Transverse colon (tissue), 4 donors: ENCODE measurements around the gene IGIP.

Source experiments
- POLR2A ChIP-seq: fragments of 450-650 bp; IDR thresholded peaks from one replicate; pipeline ENCODE4 v1.6.1; 2016; ENCODE audit warnings: antibody characterized with exemption, mild to moderate bottlenecking, moderate library complexity
- POLR2AphosphoS5 ChIP-seq, 3 donors: sonication (generic); formaldehyde crosslinking; IDR thresholded peaks; one replicate each; pipeline ENCODE4 v1.6.1; 2016; ENCODE audit warnings: antibody characterized with exemption in 3 of 3
- TF ChIP-seq, protein P1 (sequence below), 5 experiments: fragments of 200-600 bp in 3 of 5; fragments of 450-650 bp in 2 of 5; sonication (generic) in 3 of 5; IDR thresholded peaks; 1 replicate in 2 of 5; 2 replicates in 3 of 5; pipeline ENCODE4 v1.5.1; 2016 to 2017; ENCODE audit warnings: antibody characterized with exemption in 5 of 5, inconsistent platforms in 3 of 5, mild to moderate bottlenecking in 2 of 5, moderate library complexity in 1 of 5

DNA sequence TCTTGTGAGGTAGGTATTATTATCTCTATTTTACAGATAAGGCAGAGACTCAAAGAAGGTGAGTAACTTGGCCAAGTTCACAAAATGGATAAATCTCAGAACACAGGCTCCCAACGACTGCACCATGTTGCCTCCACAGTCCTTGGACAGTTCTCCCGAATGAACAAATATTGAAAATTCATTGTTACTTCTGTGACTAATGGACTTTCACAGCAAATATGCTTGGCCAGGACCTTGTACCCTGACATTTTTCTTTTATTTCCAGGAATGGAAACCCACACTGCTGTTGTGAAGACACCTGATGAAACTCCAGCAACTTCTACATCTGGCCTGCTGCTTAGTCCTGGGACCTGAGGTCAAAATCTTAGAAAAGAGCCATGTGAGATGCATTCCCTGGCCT is 46.7 kb downstream of the IGIP start:
- TF ChIP-seq, protein P1, sequence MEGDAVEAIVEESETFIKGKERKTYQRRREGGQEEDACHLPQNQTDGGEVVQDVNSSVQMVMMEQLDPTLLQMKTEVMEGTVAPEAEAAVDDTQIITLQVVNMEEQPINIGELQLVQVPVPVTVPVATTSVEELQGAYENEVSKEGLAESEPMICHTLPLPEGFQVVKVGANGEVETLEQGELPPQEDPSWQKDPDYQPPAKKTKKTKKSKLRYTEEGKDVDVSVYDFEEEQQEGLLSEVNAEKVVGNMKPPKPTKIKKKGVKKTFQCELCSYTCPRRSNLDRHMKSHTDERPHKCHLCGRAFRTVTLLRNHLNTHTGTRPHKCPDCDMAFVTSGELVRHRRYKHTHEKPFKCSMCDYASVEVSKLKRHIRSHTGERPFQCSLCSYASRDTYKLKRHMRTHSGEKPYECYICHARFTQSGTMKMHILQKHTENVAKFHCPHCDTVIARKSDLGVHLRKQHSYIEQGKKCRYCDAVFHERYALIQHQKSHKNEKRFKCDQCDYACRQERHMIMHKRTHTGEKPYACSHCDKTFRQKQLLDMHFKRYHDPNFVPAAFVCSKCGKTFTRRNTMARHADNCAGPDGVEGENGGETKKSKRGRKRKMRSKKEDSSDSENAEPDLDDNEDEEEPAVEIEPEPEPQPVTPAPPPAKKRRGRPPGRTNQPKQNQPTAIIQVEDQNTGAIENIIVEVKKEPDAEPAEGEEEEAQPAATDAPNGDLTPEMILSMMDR (IDR thresholded peaks at IDR 0.05), result no peak
- TF ChIP-seq POLR2AphosphoS5 (IDR thresholded peaks at IDR 0.05) (no peak), POLR2A (no peak)
